ENCODE data around the gene SNTB2.

The SNTB2 gene

DNA sequence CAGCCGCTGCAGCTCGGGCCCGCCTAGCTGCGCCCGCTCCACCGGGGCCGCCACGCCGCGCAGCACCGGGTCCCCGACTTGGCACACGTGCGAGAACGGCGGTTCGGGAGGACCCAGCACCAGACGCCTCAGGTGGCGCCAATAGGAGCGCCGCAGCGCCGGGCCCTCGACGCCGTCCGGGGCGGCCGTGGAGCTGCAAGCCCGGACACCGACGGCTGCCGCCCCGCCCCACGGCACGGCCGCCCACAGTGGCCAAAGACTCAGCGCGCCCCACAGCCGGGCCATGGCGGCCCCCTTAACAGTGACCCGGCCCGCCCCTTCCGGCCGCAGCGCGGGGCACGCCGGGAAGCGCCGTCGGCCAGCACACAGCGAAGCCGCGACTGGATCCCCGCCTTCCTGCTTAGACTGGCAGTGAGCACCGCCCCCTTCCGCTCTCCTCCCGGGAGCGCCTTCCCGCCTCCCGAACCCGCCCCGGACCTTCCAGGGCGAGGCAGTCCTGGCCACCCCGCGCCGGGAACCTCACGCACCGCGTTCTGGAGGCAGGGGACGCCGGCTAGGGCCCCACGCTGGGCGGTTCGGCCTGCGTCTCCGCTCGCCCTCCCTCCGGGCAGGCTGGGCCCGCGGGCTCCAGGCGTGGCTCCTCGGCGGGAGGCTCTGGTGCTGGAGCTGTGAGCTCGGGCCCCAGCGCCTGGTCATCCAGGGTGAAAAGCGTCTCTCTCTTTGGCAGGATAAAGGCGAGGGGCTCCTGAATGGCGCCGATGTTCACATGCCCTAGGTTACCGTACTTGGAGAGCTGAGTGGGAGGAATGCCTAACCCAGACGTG, 143.5 kb downstream of the SNTB2 start, which contains the start of gene PDF:
Gene PDF (minus strand): TSS at position 303 of the 824 bp plus-strand sequence. CDS start 18 bp downstream, at position 285.
- Histone ChIP-seq H3K4me2 (peak within 1 kb of the TSS; percentile 93), H3K9ac (peak within 1 kb of the TSS; percentile 64), H3K4me3 (IDR thresholded peaks at IDR 0.05; ENCODE audit: insufficient read depth, low read depth, low read length) (no peak within 1 kb of the TSS), H3K36me3 (ENCODE audit: insufficient read depth) (peaks cover 2% of the 10 kb centered on the region), H3K27ac (peak within 1 kb of the TSS; percentile 43), H2AFZ (ENCODE audit: low read depth) (peak within 1 kb of the TSS; percentile 65), H3K4me1 (ENCODE audit: low read depth, poor library complexity, severe bottlenecking) (peaks cover 38% of the 10 kb centered on the region), H3K79me2 (ENCODE audit: insufficient read depth, low read depth) (peaks cover 40% of the 10 kb centered on the region), H3K27me3 (ENCODE audit: insufficient read depth, low read depth) (no peaks in the 10 kb centered on the region), H4K20me1 (ENCODE audit: insufficient read depth) (no peaks in the 10 kb centered on the region)
- TF ChIP-seq, protein P1, sequence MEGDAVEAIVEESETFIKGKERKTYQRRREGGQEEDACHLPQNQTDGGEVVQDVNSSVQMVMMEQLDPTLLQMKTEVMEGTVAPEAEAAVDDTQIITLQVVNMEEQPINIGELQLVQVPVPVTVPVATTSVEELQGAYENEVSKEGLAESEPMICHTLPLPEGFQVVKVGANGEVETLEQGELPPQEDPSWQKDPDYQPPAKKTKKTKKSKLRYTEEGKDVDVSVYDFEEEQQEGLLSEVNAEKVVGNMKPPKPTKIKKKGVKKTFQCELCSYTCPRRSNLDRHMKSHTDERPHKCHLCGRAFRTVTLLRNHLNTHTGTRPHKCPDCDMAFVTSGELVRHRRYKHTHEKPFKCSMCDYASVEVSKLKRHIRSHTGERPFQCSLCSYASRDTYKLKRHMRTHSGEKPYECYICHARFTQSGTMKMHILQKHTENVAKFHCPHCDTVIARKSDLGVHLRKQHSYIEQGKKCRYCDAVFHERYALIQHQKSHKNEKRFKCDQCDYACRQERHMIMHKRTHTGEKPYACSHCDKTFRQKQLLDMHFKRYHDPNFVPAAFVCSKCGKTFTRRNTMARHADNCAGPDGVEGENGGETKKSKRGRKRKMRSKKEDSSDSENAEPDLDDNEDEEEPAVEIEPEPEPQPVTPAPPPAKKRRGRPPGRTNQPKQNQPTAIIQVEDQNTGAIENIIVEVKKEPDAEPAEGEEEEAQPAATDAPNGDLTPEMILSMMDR (conservative IDR thresholded peaks at IDR 0.05; ENCODE audit: low read depth, low read length), result no peak

GRCh38 chr16:69334696-69335095, 147.7 kb downstream of the SNTB2 start:
- Histone ChIP-seq H3K79me2 (ENCODE audit: insufficient read depth, low read depth) (peaks cover 13% of the 10 kb centered on the region), H3K27ac (no peak overlapping the region), H3K36me3 (ENCODE audit: insufficient read depth) (peaks cover 2% of the 10 kb centered on the region; the same call in 1 of the 2 replicates), H3K4me3 (IDR thresholded peaks at IDR 0.05; ENCODE audit: insufficient read depth, low read depth, low read length) (no peak overlapping the region), H2AFZ (ENCODE audit: low read depth) (no peak overlapping the region), H4K20me1 (ENCODE audit: insufficient read depth) (no peaks in the 10 kb centered on the region), H3K4me2 (no peak overlapping the region), H3K27me3 (ENCODE audit: insufficient read depth, low read depth) (no peaks in the 10 kb centered on the region), H3K9ac (no peak overlapping the region), H3K4me1 (ENCODE audit: low read depth, poor library complexity, severe bottlenecking) (peaks cover 13% of the 10 kb centered on the region)
- TF ChIP-seq, protein P1 (conservative IDR thresholded peaks at IDR 0.05; ENCODE audit: low read depth, low read length), result no peak

DNA sequence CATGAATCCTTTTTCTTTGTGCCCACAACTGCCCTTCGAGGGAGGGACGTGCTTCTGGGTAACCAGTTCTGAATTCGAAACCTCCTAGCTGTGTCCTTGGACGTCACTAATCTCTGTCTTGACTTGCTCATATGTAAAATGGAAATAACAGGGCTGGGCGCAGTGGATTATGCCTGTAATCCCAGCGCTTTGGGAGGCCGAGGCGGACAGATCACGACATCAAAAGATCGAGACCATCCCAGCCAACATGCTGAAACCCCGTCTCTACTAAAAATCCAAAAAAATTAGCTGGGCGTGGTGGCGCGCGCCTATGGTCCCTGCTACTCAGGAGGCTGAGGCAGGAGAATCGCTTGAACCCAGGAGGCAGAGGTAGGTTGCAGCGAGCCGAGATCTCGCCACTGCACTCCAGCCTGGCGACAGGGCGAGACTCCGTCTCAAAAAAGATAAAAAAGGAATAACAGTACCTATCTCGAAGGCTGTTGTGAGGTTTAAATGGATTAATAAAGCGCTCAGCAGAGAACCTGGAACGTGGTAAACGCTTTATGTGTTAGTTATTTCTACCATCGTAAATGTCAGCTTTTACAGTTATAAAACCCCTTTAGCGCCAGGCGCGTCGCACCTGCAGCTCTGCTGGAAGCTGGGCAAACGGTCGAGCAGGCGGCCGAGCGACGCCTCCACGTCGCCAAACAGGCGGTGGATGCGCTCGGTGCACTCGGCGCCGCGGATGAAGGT, 151.8 kb downstream of the SNTB2 start:
- TF ChIP-seq, protein P1 (conservative IDR thresholded peaks at IDR 0.05; ENCODE audit: low read depth, low read length), result no peak
- H4K20me1 ChIP-seq (ENCODE audit: insufficient read depth), result no peaks in the 10 kb centered on the region
- H3K36me3 ChIP-seq (ENCODE audit: insufficient read depth), result peaks cover 11% of the 10 kb centered on the region; the same call in 1 of the 2 replicates
- H3K4me3 ChIP-seq (IDR thresholded peaks at IDR 0.05; ENCODE audit: insufficient read depth, low read depth, low read length), result no peak overlapping the region
- H3K27me3 ChIP-seq (ENCODE audit: insufficient read depth, low read depth), result no peaks in the 10 kb centered on the region
- peak overlapping the region; percentile 72 for H3K27ac ChIP-seq
- peaks cover 24% of the 10 kb centered on the region for H3K4me1 ChIP-seq (ENCODE audit: low read depth, poor library complexity, severe bottlenecking)
- H3K79me2 ChIP-seq (ENCODE audit: insufficient read depth, low read depth), result peaks cover 38% of the 10 kb centered on the region
- peak overlapping the region; percentile 83 for H3K4me2 ChIP-seq
- peak overlapping the region; percentile 87 for H3K9ac ChIP-seq
- peak overlapping the region; percentile 69 for H2AFZ ChIP-seq (ENCODE audit: low read depth)

- peak within 1 kb of the TSS; percentile 72 for H3K27ac ChIP-seq
- peaks cover 38% of the 10 kb centered on the region for H3K79me2 ChIP-seq (ENCODE audit: insufficient read depth, low read depth)
- peaks cover 11% of the 10 kb centered on the region; the same call in 1 of the 2 replicates for H3K36me3 ChIP-seq (ENCODE audit: insufficient read depth)
- peak within 1 kb of the TSS; percentile 87 for H3K9ac ChIP-seq
- no peak within 1 kb of the TSS for H3K4me3 ChIP-seq (IDR thresholded peaks at IDR 0.05; ENCODE audit: insufficient read depth, low read depth, low read length)
- H4K20me1 ChIP-seq (ENCODE audit: insufficient read depth), result no peaks in the 10 kb centered on the region
- H3K4me2 ChIP-seq, result peak within 1 kb of the TSS; percentile 83
- H3K4me1 ChIP-seq (ENCODE audit: low read depth, poor library complexity, severe bottlenecking), result peaks cover 24% of the 10 kb centered on the region
- no peaks in the 10 kb centered on the region for H3K27me3 ChIP-seq (ENCODE audit: insufficient read depth, low read depth)
- TF ChIP-seq, protein P1 (conservative IDR thresholded peaks at IDR 0.05; ENCODE audit: low read depth, low read length), result peak; percentile 63
- peak within 1 kb of the TSS; percentile 69 for H2AFZ ChIP-seq (ENCODE audit: low read depth)
Measured at GRCh38 chr16:69339289-69340094, 152.5 kb downstream of the SNTB2 start, which contains the start of the genes COG8 and NIP7. COG8 (minus strand) TSS chr16:69339564; CDS start chr16:69339552, 12 bp downstream. NIP7 (plus strand) TSS chr16:69339772; CDS start chr16:69339830, 58 bp downstream.

Data from KMS-11 (cell line).